Spleen (tissue), 11 donors: ENCODE results near the gene SASH1. TPM values are rescaled to one million over a fixed set of nuclear protein-coding genes. Genes with fewer than 3 reads are reported as not detected.
"Not testable (repeated sequence)": the region's sequence is repeated elsewhere in the genome, so short reads cannot be mapped to it uniquely, and the experiment has no call there.

Experiments used
- DNase-seq: peaks from one replicate; pipeline ENCODE4 v3.0.0-alpha.2; 2020
- H3K27ac ChIP-seq, 8 donors: fragments of 200-600 bp; sonication (generic) in 7 of 8; 1 replicate in 4 of 8; 2 replicates in 4 of 8; pipeline versions ENCODE4 v1.5.0 to v1.8.0; 2016 to 2021; ENCODE audit warnings: inconsistent platforms in 4 of 8, mild to moderate bottlenecking in 4 of 8, moderate library complexity in 1 of 8
- H3K27me3 ChIP-seq, 7 donors: fragments of 200-600 bp; sonication (generic) in 6 of 7; replicated peaks in 1 of 7; 1 replicate in 4 of 7; 2 replicates in 3 of 7; pipeline versions ENCODE4 v1.5.0 to v1.8.0; 2016 to 2021; ENCODE audit warnings: inconsistent platforms in 3 of 7, mild to moderate bottlenecking in 1 of 7
- H3K36me3 ChIP-seq, 6 donors: fragments of 200-600 bp; sonication (generic) in 5 of 6; 1 replicate in 4 of 6; 2 replicates in 2 of 6; pipeline versions ENCODE4 v1.5.0 to v1.8.0; 2016 to 2021; ENCODE audit warnings: inconsistent platforms in 2 of 6
- H3K4me1 ChIP-seq, 6 donors: fragments of 200-600 bp; sonication (generic) in 5 of 6; 1 replicate in 3 of 6; 2 replicates in 3 of 6; pipeline versions ENCODE4 v1.5.0 to v1.8.0; 2016 to 2021; ENCODE audit warnings: inconsistent platforms in 3 of 6
- H3K4me3 ChIP-seq, 8 donors: fragments of 200-600 bp; sonication (generic) in 7 of 8; 1 replicate in 4 of 8; 2 replicates in 4 of 8; pipeline versions ENCODE4 v1.5.0 to v1.8.0; 2016 to 2021; ENCODE audit warnings: inconsistent platforms in 4 of 8, mild to moderate bottlenecking in 4 of 8, moderate library complexity in 2 of 8
- H3K9me3 ChIP-seq, 8 donors: fragments of 200-600 bp; sonication (generic) in 7 of 8; 1 replicate in 4 of 8; 2 replicates in 4 of 8; pipeline versions ENCODE4 v1.5.0 to v1.8.0; 2016 to 2021; ENCODE audit warnings: inconsistent platforms in 4 of 8
- CTCF ChIP-seq, 11 experiments: fragments of 200-600 bp in 7 of 11; fragments of 450-650 bp in 4 of 11; sonication (generic) in 4 of 11; IDR thresholded peaks in 8 of 11; conservative IDR thresholded peaks in 3 of 11; 1 replicate in 7 of 11; 2 replicates in 4 of 11; pipeline versions ENCODE4 v1.4.0 to v1.8.0; 2016 to 2021; ENCODE audit warnings: antibody characterized with exemption in 11 of 11, inconsistent platforms in 4 of 11, mild to moderate bottlenecking in 1 of 11
- POLR2A ChIP-seq, 3 donors: fragments of 450-650 bp; IDR thresholded peaks; one replicate each; pipeline ENCODE4 v1.5.1; 2017; ENCODE audit warnings: antibody characterized with exemption in 3 of 3, mild to moderate bottlenecking in 1 of 3
- POLR2AphosphoS5 ChIP-seq, 3 donors: sonication (generic); formaldehyde crosslinking; IDR thresholded peaks; one replicate each; pipeline ENCODE4 v1.5.1; 2017; ENCODE audit warnings: antibody characterized with exemption in 3 of 3
- WGBS, 5 donors: extraction: QIAGEN DNeasy Blood & Tissue Kit in 3 of 5; methylation state at CpG; one replicate each; pipeline versions ENCODE4 v1.1.5 to v1.1.7; 2013 to 2018; 5-methylcytosine and 5-hydroxymethylcytosine counted together
- intact Hi-C: fragments of 100-400 bp; cut with DNase I; formaldehyde crosslinking; loops from one replicate; pipeline ENCODE4 v1.15.0; 2023; ENCODE audit warnings: low total_unique reads
- polyA plus RNA-seq, 3 donors: library from polyadenylated mRNA; stranded (reverse); fragments of 200-250 nt; gene quantifications; one replicate each; pipeline ENCODE4 v1.2.1, GENCODE V29; 2013
- total RNA-seq, 7 donors: library from RNA; depleted of rRNA in 3 of 7; stranded (reverse); fragments of >200 nt in 3 of 7; fragmentation: NEBNext Ultra II Directional in 4 of 7; extraction: Animal tissue kit (Norgen Biotek cat#: 25700) in 4 of 7; gene quantifications; one replicate each; pipeline versions ENCODE4 v1.1.0 to v1.2.1, GENCODE V29; 2016 to 2021
- donor health status: healthy with polysubstance abuse.
- donor health status: DM: no; HTN: no; CAD: no; lungs with moderate emphysema.
- donor health status: DM: no; HTN: no; CAD: no.
- donor health status: Bipolar disorder and iron deficiency.
- donor health status: healthy.
- donor health status: DM: no; HTN: no; CAD: no.
- donor health status: DM: yes; HTN: yes; CAD: no.

Gene SASH1
- total and polyA plus RNA-seq, 10 donors, result 3.9 to 103 (median 57.9) TPM

GRCh38 chr6:148583631-148584030, 241.0 kb downstream of the SASH1 start:
- Histone ChIP-seq H3K27me3 (peaks cover 0 to 6% (median 0%) of the 10 kb centered on the region in 7 donors), H3K36me3 (no peaks in the 10 kb centered on the region), H3K27ac (no peak overlapping the region), H3K4me1 (peaks cover 0 to 26% (median 9%) of the 10 kb centered on the region in 6 donors), H3K4me3 (no peak overlapping the region), H3K9me3 (peaks cover 0 to 29% (median 9%) of the 10 kb centered on the region in 8 donors)
- 81 to 96% (median 94%) methylated on average over 5 of the region's 5 CpGs for WGBS, 5 donors
- no peak for TF ChIP-seq POLR2A (IDR thresholded peaks at IDR 0.05)
- TF ChIP-seq CTCF (IDR thresholded peaks at IDR 0.05 in 8 of 11, conservative IDR thresholded peaks at IDR 0.05 in 3 of 11), result no peak
- TF ChIP-seq POLR2AphosphoS5 (IDR thresholded peaks at IDR 0.05), result no peak
- intact Hi-C loops, result no loop called here
- DNase-seq, result no peak

GRCh38 chr6:148585641-148586040, 243.0 kb downstream of the SASH1 start:
- H3K27me3 ChIP-seq, H3K4me1 ChIP-seq, H3K27ac ChIP-seq, H3K4me3 ChIP-seq, intact Hi-C loops, DNase-seq, H3K36me3 ChIP-seq: not testable (repeated sequence)
- WGBS, 5 donors, result 88 to 100% (median 97%) methylated on average over 1 of the region's 1 CpG
- peaks cover 0 to 29% (median 9%) of the 10 kb centered on the region in 8 donors for H3K9me3 ChIP-seq

GRCh38 chr6:148590883-148591282, 248.2 kb downstream of the SASH1 start:
- TF ChIP-seq CTCF (IDR thresholded peaks at IDR 0.05 in 8 of 11, conservative IDR thresholded peaks at IDR 0.05 in 3 of 11) (no peak), POLR2A (IDR thresholded peaks at IDR 0.05) (no peak), POLR2AphosphoS5 (IDR thresholded peaks at IDR 0.05) (no peak)
- H3K36me3 ChIP-seq, result no peaks in the 10 kb centered on the region
- H3K9me3 ChIP-seq, result peaks cover 0 to 10% (median 0%) of the 10 kb centered on the region in 8 donors
- no peak overlapping the region for H3K4me3 ChIP-seq
- intact Hi-C loops, result no loop called here
- H3K27ac ChIP-seq, result no peak overlapping the region
- peaks cover 0 to 8% (median 0%) of the 10 kb centered on the region in 6 donors for H3K4me1 ChIP-seq
- WGBS, 5 donors, result 84 to 96% (median 93%) methylated on average over 6 of the region's 6 CpGs
- H3K27me3 ChIP-seq, result peaks cover 0 to 6% (median 0%) of the 10 kb centered on the region in 7 donors
- DNase-seq, result no peak

GRCh38 chr6:148591656-148592055, 249.0 kb downstream of the SASH1 start:
- DNase-seq, result no peak
- Histone ChIP-seq H3K4me1 (peaks cover 0 to 8% (median 0%) of the 10 kb centered on the region in 6 donors), H3K27me3 (peaks cover 0 to 6% (median 0%) of the 10 kb centered on the region in 7 donors), H3K4me3 (no peak overlapping the region), H3K27ac (no peak overlapping the region), H3K36me3 (no peaks in the 10 kb centered on the region), H3K9me3 (peaks cover 0 to 3% (median 0%) of the 10 kb centered on the region in 8 donors)
- intact Hi-C loops, result no loop called here
- TF ChIP-seq POLR2AphosphoS5 (IDR thresholded peaks at IDR 0.05) (no peak), POLR2A (IDR thresholded peaks at IDR 0.05) (no peak), CTCF (IDR thresholded peaks at IDR 0.05 in 8 of 11, conservative IDR thresholded peaks at IDR 0.05 in 3 of 11) (no peak)
